A549 (cell line): Measurements from ENCODE around the gene SLC7A10.

ENCODE experiments used
- FOXS1 ChIP-seq: fragments of 250-450 bp; sonication (Bioruptor Pico); IDR thresholded peaks from 2 replicates; pipeline ENCODE4 v1.5.0; 2020; ENCODE audit warnings: mild to moderate bottlenecking, moderate library complexity
- NFE2L2 ChIP-seq: fragments of 150-350 bp; conservative IDR thresholded peaks from 2 replicates; pipeline ENCODE4 v1.6.1; 2014; ENCODE audit warnings: low read length
- POLR2A ChIP-seq: IDR thresholded peaks from 2 replicates; pipeline ENCODE4 v1.6.1; 2012; ENCODE audit warnings: mild to moderate bottlenecking, low read length
- TF ChIP-seq, protein P1 (sequence below): fragments of 200-600 bp; sonication (generic); IDR thresholded peaks from 2 replicates; pipeline ENCODE4 v1.6.1; 2016; ENCODE audit warnings: antibody characterized with exemption, mild to moderate bottlenecking, moderate library complexity
- TF ChIP-seq, protein P2 (sequence below): IDR thresholded peaks from 2 replicates; pipeline ENCODE4 v1.6.1; 2012

DNA sequence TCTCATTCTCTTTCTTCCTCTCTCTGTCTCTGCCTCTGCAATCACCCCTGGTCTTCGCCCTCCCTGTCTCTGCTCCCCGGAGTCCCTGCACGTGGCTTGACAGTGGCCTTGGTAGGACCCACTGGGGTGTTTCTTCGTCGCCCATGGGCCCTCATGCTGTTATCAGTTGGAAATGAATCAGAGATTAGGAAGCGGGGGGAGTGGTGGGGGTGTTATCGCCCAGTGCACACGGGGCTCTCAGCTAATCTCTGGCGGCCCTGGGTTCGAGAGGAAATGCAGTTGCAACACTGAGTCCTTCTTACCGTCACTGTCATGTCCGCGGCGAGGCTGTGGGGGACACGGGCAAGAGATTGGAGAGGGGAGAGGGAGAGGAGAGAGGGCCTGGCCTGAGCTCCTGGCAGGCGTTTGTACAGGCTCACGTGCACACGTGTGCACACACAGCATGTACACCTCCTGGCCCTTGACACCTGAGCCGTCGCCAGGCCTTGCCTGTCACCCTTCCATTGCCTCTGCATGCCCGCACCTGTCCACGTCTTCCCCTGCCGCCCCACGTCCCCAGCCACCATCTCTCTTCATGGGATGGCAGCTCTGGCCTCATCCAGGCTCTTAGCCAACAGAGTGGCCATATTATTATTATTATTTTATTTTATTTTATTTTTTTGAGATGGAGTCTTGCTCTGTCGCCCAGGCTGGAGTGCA, 37.8 kb upstream of the SLC7A10 start:
- TF ChIP-seq POLR2A: no peak
- no peak for TF ChIP-seq NFE2L2
- no peak for TF ChIP-seq FOXS1 (CRISPR knock-in tag)
- TF ChIP-seq, protein P1, sequence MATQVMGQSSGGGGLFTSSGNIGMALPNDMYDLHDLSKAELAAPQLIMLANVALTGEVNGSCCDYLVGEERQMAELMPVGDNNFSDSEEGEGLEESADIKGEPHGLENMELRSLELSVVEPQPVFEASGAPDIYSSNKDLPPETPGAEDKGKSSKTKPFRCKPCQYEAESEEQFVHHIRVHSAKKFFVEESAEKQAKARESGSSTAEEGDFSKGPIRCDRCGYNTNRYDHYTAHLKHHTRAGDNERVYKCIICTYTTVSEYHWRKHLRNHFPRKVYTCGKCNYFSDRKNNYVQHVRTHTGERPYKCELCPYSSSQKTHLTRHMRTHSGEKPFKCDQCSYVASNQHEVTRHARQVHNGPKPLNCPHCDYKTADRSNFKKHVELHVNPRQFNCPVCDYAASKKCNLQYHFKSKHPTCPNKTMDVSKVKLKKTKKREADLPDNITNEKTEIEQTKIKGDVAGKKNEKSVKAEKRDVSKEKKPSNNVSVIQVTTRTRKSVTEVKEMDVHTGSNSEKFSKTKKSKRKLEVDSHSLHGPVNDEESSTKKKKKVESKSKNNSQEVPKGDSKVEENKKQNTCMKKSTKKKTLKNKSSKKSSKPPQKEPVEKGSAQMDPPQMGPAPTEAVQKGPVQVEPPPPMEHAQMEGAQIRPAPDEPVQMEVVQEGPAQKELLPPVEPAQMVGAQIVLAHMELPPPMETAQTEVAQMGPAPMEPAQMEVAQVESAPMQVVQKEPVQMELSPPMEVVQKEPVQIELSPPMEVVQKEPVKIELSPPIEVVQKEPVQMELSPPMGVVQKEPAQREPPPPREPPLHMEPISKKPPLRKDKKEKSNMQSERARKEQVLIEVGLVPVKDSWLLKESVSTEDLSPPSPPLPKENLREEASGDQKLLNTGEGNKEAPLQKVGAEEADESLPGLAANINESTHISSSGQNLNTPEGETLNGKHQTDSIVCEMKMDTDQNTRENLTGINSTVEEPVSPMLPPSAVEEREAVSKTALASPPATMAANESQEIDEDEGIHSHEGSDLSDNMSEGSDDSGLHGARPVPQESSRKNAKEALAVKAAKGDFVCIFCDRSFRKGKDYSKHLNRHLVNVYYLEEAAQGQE: no peak
- TF ChIP-seq, protein P2, sequence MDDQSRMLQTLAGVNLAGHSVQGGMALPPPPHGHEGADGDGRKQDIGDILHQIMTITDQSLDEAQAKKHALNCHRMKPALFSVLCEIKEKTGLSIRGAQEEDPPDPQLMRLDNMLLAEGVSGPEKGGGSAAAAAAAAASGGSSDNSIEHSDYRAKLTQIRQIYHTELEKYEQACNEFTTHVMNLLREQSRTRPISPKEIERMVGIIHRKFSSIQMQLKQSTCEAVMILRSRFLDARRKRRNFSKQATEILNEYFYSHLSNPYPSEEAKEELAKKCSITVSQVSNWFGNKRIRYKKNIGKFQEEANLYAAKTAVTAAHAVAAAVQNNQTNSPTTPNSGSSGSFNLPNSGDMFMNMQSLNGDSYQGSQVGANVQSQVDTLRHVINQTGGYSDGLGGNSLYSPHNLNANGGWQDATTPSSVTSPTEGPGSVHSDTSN: no peak
